CD4-positive, alpha-beta T cell (primary cell): ENCODE data around the gene SND1. TPM values are rescaled to one million over a fixed set of nuclear protein-coding genes. Genes with fewer than 3 reads are reported as not detected.

Experiments
- ATAC-seq: fragments of 200-7000 bp; cut with Tn5 transposase; one replicate; pipeline ENCODE4 v1.10.0; 2022; ENCODE audit warnings: mild to moderate bottlenecking; ENCODE audit not compliant: poor library complexity
- CTCF ChIA-PET: fragments of 350-600 bp; sonication (Branson Sonifier 250); formaldehyde crosslinking; loops from one replicate; lab custom pipeline; 2021; ENCODE audit warnings: antibody characterized with exemption, inconsistent platforms; lab: Charles Lee
- POLR2A ChIA-PET: fragments of 350-600 bp; sonication (Branson Sonifier 250); formaldehyde crosslinking; loops from one replicate; lab custom pipeline; 2021; ENCODE audit warnings: antibody characterized with exemption, inconsistent platforms; lab: Charles Lee
- DNase-seq, 14 experiments: peaks; one replicate each; pipeline ENCODE4 v3.0.0-alpha.2; 2013 to 2020; ENCODE audit warnings: mixed read lengths in 2 of 14
- H3K27ac ChIP-seq, 2 donors: one replicate each; pipeline versions ENCODE4 v1.5.1 to v1.7.0; 2013; ENCODE audit warnings: low read length in 2 of 2, low read depth in 1 of 2, mild to moderate bottlenecking in 1 of 2
- H3K27me3 ChIP-seq, 2 experiments: 1 replicate in 1 of 2; 2 replicates in 1 of 2; pipeline versions ENCODE4 v1.6.1 to v1.7.0; 2013; ENCODE audit warnings: low read length in 2 of 2, control low read depth in 1 of 2, mild to moderate bottlenecking in 1 of 2, moderate library complexity in 1 of 2; ENCODE audit not compliant: insufficient read depth in 2 of 2, control insufficient read depth in 1 of 2
- H3K36me3 ChIP-seq: one replicate; pipeline ENCODE4 v1.6.1; 2013; ENCODE audit warnings: low read length, control low read depth; ENCODE audit not compliant: insufficient read depth
- H3K4me1 ChIP-seq: one replicate; pipeline ENCODE4 v1.6.1; 2013; ENCODE audit warnings: low read length, control low read depth; ENCODE audit not compliant: insufficient read depth
- H3K4me3 ChIP-seq: one replicate; pipeline ENCODE4 v1.5.1; 2013; ENCODE audit warnings: mild to moderate bottlenecking, low read length, moderate library complexity
- H3K9me3 ChIP-seq, 2 experiments: 1 replicate in 1 of 2; 2 replicates in 1 of 2; pipeline versions ENCODE4 v1.6.1 to v1.7.0; 2013; ENCODE audit warnings: low read length in 2 of 2, mild to moderate bottlenecking in 2 of 2, control low read depth in 1 of 2, moderate library complexity in 1 of 2; ENCODE audit not compliant: control insufficient read depth in 1 of 2, insufficient read depth in 1 of 2
- H3K27ac Mint-ChIP-seq: one replicate; pipeline ENCODE4 v1.8.0; 2020; ENCODE audit warnings: mixed read lengths
- H3K27me3 Mint-ChIP-seq: one replicate; pipeline ENCODE4 v1.8.0; 2021; ENCODE audit warnings: mixed read lengths
- H3K36me3 Mint-ChIP-seq: one replicate; pipeline ENCODE4 v1.8.0; 2021; ENCODE audit warnings: low read depth, mixed read lengths
- H3K4me1 Mint-ChIP-seq: one replicate; pipeline ENCODE4 v1.8.0; 2021; ENCODE audit warnings: low read depth, mixed read lengths
- H3K4me3 Mint-ChIP-seq: one replicate; pipeline ENCODE4 v1.8.0; 2020; ENCODE audit warnings: mild to moderate bottlenecking, mixed read lengths
- H3K9me3 Mint-ChIP-seq: one replicate; pipeline ENCODE4 v1.8.0; 2020; ENCODE audit warnings: mixed read lengths
- CTCF ChIP-seq: fragments of 200-600 bp; IDR thresholded peaks from one replicate; pipeline ENCODE4 v1.8.0; 2022; ENCODE audit warnings: antibody characterized with exemption, mild to moderate bottlenecking
- intact Hi-C, 2 experiments: fragments of 100-400 bp; cut with DNase I in 1 of 2; cut with micrococcal nuclease in 1 of 2; formaldehyde crosslinking; loops; one replicate each; pipeline versions ENCODE4 v1.15.1 to v1.9.0; 2023 to 2025; cut with DNase I, micrococcal nuclease
- total RNA-seq, 174 experiments: library from RNA in 2 of 174; stranded (reverse) in 2 of 174; gene quantifications; one replicate each; pipeline ENCODE4 v1.2.3 and lab custom pipeline; 2021 to 2026

The SND1 gene
- total RNA-seq, 2 experiments from 2014 or later: 104 to 113 TPM

GRCh38 chr7:127909424-127910152, 257.6 kb downstream of the SND1 start:
- TF ChIP-seq CTCF: no peak
- H3K9me3 Mint-ChIP-seq: no peaks in the 10 kb centered on the region
- peaks cover 5% of the 10 kb centered on the region for H3K36me3 ChIP-seq
- H3K4me1 ChIP-seq: no peaks in the 10 kb centered on the region
- POLR2A ChIA-PET: interaction anchor here (0.6 kb wide), 1 partner anchor 54 kb away, joined by 3 read pairs; no protein-coding TSS in a partner anchor
- no peaks in the 10 kb centered on the region for H3K27me3 ChIP-seq
- no peak overlapping the region for H3K4me3 Mint-ChIP-seq
- H3K4me1 Mint-ChIP-seq: peaks cover 17% of the 10 kb centered on the region
- CTCF ChIA-PET: no interaction called here
- no peaks in the 10 kb centered on the region for H3K27me3 Mint-ChIP-seq
- ATAC-seq (no peak), DNase-seq (no peak)
- H3K9me3 ChIP-seq: no peaks in the 10 kb centered on the region
- H3K27ac ChIP-seq: no peak overlapping the region
- H3K27ac Mint-ChIP-seq: no peak overlapping the region
- no peak overlapping the region for H3K4me3 ChIP-seq
- intact Hi-C loops: no loop called here
- peaks cover 16% of the 10 kb centered on the region for H3K36me3 Mint-ChIP-seq

GRCh38 chr7:127910670-127911069, 258.7 kb downstream of the SND1 start:
- Mint-ChIP-seq H3K4me3 (no peak overlapping the region), H3K36me3 (peaks cover 5% of the 10 kb centered on the region), H3K27ac (no peak overlapping the region), H3K4me1 (peaks cover 7% of the 10 kb centered on the region), H3K9me3 (no peaks in the 10 kb centered on the region), H3K27me3 (no peaks in the 10 kb centered on the region)
- no peak overlapping the region for H3K4me3 ChIP-seq
- intact Hi-C loops: no loop called here
- no peak overlapping the region for H3K27ac ChIP-seq
- ATAC-seq: no peak
- no peaks in the 10 kb centered on the region for H3K9me3 ChIP-seq
- TF ChIP-seq CTCF: no peak
- H3K36me3 ChIP-seq: no peaks in the 10 kb centered on the region
- H3K4me1 ChIP-seq: no peaks in the 10 kb centered on the region
- no peaks in the 10 kb centered on the region for H3K27me3 ChIP-seq
- DNase-seq: no peak
- POLR2A ChIA-PET: interaction anchor here (0.6 kb wide), 1 partner anchor 55 kb away, joined by 3 read pairs; no protein-coding TSS in a partner anchor
- CTCF ChIA-PET: no interaction called here

GRCh38 chr7:127911968-127912511, 260.0 kb downstream of the SND1 start:
- Mint-ChIP-seq H3K9me3 (no peaks in the 10 kb centered on the region), H3K36me3 (peaks cover 5% of the 10 kb centered on the region), H3K27ac (no peak overlapping the region), H3K4me3 (no peak overlapping the region), H3K27me3 (no peaks in the 10 kb centered on the region), H3K4me1 (peaks cover 7% of the 10 kb centered on the region)
- ChIA-PET CTCF (no interaction called here), POLR2A (no interaction called here)
- intact Hi-C loops: no loop called here
- Histone ChIP-seq H3K27ac (no peak overlapping the region), H3K9me3 (no peaks in the 10 kb centered on the region), H3K36me3 (no peaks in the 10 kb centered on the region), H3K4me1 (no peaks in the 10 kb centered on the region), H3K27me3 (no peaks in the 10 kb centered on the region), H3K4me3 (no peak overlapping the region)
- DNase-seq (no peak), ATAC-seq (no peak)
- TF ChIP-seq CTCF: no peak
